Lower leg skin (tissue), 4 donors: ENCODE measurements around the gene AKT3. TPM values are rescaled to one million over a fixed set of nuclear protein-coding genes. Genes with fewer than 3 reads are reported as not detected.

ENCODE experiments used
- DNase-seq, 2 donors: peaks; one replicate each; pipeline ENCODE4 v3.0.0-alpha.2; 2019; ENCODE audit warnings: low spot score in 2 of 2
- H3K4me3 ChIP-seq: fragments of 200-600 bp; sonication (generic); 2 replicates; pipeline ENCODE4 v1.5.1; 2017; ENCODE audit warnings: mild to moderate bottlenecking, low read depth; ENCODE audit not compliant: poor library complexity, severe bottlenecking
- POLR2A ChIP-seq, 2 donors: fragments of 450-650 bp; IDR thresholded peaks; one replicate each; pipeline ENCODE4 v1.6.1; 2016 to 2017; ENCODE audit warnings: antibody characterized with exemption in 2 of 2, mild to moderate bottlenecking in 1 of 2, moderate library complexity in 1 of 2
- WGBS, 2 donors: methylation state at CpG; one replicate each; pipeline ENCODE4 v1.1.5; 2018; 5-methylcytosine and 5-hydroxymethylcytosine counted together
- intact Hi-C: fragments of 100-400 bp; cut with DNase I; formaldehyde crosslinking; loops from one replicate; pipeline ENCODE4 v1.15.0; 2023; ENCODE audit warnings: low total_unique reads
- total RNA-seq, 4 donors: library from RNA; depleted of rRNA; stranded (reverse); fragments of >200 nt; gene quantifications; one replicate each; pipeline ENCODE4 v1.1.0, GENCODE V29; 2016
- TF ChIP-seq, protein P1 (sequence below), 3 donors: fragments of 450-650 bp; IDR thresholded peaks; one replicate each; pipeline ENCODE4 v1.5.1; 2016; ENCODE audit warnings: antibody characterized with exemption in 3 of 3, mild to moderate bottlenecking in 3 of 3, moderate library complexity in 2 of 3

Gene AKT3
- total RNA-seq, 4 donors from 2014 or later: 7.8 to 16.3 (median 10.4) TPM

DNA sequence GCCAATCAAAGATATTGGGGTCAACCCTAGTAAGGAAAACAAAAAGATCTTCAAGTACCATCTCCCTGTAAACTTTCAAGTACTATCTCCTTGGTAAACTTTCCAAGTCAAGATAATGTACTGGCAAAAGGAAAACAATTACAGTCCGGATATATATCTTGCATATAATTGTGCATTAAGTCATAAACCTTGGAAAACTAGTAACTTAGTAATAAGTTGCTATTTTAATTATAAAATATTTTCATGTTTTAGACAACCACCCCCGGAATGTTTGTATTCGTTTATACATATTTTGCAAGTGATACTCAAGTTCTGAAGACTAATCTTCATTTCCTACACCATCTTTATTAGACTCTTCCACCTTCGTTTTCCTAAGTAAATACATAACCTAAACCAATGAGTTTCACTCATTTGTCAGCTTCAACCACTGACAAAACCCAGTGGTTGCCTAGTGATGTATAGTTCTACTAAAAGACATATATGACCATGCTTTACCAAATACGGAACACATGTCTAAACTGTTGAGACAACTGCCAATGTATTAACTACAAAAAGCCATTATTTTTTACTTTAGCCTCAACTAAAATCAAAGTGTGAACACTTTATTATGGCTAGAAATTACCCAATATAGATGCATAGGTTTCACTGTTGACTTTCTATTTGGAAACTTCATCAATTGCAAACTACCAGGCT is 1.7 kb downstream of the AKT3 start:
- intact Hi-C loops: no loop called here
- WGBS, 2 donors: 65 to 70% methylated on average over 5 of the region's 5 CpGs
- no peak overlapping the region for H3K4me3 ChIP-seq
- DNase-seq: no peak
- no peak for TF ChIP-seq POLR2A (IDR thresholded peaks at IDR 0.05)
- TF ChIP-seq, protein P1, sequence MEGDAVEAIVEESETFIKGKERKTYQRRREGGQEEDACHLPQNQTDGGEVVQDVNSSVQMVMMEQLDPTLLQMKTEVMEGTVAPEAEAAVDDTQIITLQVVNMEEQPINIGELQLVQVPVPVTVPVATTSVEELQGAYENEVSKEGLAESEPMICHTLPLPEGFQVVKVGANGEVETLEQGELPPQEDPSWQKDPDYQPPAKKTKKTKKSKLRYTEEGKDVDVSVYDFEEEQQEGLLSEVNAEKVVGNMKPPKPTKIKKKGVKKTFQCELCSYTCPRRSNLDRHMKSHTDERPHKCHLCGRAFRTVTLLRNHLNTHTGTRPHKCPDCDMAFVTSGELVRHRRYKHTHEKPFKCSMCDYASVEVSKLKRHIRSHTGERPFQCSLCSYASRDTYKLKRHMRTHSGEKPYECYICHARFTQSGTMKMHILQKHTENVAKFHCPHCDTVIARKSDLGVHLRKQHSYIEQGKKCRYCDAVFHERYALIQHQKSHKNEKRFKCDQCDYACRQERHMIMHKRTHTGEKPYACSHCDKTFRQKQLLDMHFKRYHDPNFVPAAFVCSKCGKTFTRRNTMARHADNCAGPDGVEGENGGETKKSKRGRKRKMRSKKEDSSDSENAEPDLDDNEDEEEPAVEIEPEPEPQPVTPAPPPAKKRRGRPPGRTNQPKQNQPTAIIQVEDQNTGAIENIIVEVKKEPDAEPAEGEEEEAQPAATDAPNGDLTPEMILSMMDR (IDR thresholded peaks at IDR 0.05): no peak

DNA sequence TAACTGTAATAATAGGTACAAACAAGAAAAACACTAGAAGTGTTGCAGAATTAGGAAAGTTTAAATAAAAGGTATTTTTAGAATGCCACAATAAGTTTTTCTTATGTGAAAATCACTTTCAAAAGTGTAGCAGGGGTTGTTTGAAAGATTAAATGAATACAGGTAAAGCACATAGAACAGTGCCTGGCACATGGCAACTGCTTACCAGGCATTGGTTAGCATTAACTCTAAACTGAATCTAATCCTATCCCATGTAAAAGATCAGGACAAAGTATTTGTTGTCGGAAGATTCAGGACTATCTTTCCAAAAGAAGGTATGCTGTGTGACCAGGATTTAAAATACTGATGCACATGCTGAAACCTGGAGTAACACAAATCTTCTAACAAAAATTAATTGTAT is 3.3 kb downstream of the AKT3 start:
- intact Hi-C loops: no loop called here

DNA sequence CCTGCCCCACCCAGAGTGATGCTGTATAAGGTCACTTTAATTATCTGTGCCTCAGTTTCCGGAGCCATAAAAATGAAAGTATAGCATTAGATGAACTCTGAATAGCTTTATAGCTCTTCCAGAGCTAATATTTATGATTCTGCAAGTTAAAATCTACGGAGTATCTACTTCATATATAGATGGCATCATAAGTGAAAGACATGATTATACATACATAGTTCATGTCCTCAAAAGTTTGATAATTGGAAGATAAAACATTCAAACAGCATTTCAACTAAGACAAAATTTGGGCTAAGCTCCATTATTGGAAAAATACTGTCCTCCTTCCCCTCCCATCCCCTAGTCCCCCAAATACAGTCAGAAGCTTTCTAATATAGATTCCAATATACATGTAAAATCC is 4.2 kb downstream of the AKT3 start:
- TF ChIP-seq, protein P1 (IDR thresholded peaks at IDR 0.05): no peak
- no peak for TF ChIP-seq POLR2A (IDR thresholded peaks at IDR 0.05)
- H3K4me3 ChIP-seq: no peak overlapping the region
- DNase-seq: no peak
- intact Hi-C loops: no loop called here
- 95% methylated on average over 2 of the region's 2 CpGs for WGBS, 2 donors

More for the DNA sequence above, 3.3 kb downstream of the AKT3 start:
- no peak for DNase-seq
- WGBS, 2 donors: 87 to 94% methylated on average over 1 of the region's 1 CpG
- H3K4me3 ChIP-seq: no peak overlapping the region
- TF ChIP-seq, protein P1 (IDR thresholded peaks at IDR 0.05): no peak
- TF ChIP-seq POLR2A (IDR thresholded peaks at IDR 0.05): no peak

DNA sequence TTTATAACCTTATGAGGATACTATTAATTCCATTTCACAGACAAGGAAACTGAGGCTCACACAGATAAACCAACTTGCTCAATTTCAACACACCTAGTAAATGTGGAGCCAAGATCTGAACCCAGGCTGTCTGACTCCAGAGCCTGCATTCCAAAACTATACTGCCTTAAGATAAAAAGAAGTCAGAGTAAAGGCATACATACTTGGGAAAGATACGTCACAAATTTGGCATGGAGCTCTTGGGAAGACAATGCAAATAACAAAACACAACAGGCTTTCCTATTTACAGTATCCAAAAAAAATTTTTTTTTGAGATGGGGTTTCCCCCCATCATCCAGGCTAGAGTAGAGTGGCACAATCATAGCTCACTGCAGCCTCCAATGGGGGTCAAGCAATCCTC is 5.9 kb downstream of the AKT3 start:
- TF ChIP-seq, protein P1 (IDR thresholded peaks at IDR 0.05): no peak
- no peak for TF ChIP-seq POLR2A (IDR thresholded peaks at IDR 0.05)
- no peak for DNase-seq
- WGBS, 2 donors: 78 to 81% methylated on average over 1 of the region's 1 CpG
- no peak overlapping the region for H3K4me3 ChIP-seq
- intact Hi-C loops: no loop called here

DNA sequence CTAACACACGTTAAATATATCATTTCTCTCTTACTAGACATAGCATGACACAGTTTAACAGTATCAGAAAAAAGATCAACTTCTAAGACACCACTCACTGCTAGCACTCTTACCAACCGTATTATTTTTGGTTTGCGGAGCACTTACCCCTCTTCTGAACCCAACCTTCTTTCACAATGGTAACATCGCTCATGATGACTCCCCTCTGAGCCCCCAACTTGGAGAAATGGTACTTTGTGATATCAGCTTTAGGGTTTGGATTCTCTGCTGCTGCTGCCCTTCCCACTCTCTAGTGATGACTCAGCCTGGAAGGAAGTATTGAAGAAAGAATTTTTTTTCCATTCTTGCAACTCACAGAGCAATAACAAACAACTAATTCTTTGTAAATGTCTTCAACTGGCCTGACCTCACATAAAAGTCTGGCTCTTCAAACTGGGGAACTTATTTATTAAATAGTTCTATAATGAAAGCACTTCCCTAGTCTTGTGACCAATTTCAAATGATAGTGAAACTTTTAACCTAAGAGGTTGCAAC is 7.0 kb downstream of the AKT3 start:
- intact Hi-C loops: no loop called here
- TF ChIP-seq, protein P1 (IDR thresholded peaks at IDR 0.05): no peak
- TF ChIP-seq POLR2A (IDR thresholded peaks at IDR 0.05): no peak
- DNase-seq: peak in 1 of 2 donors; percentile 18
- H3K4me3 ChIP-seq: no peak overlapping the region
- 54 to 59% methylated on average over 4 of the region's 4 CpGs for WGBS, 2 donors
